Fibroblast of lung (primary cell): Measurements from ENCODE around the gene MRPL49. TPM values are rescaled to one million over a fixed set of nuclear protein-coding genes. Genes with fewer than 3 reads are reported as not detected.
A peak's percentile ranks its signal among the peaks of the same experiment; 100 is the strongest.

Source experiments
- DNase-seq, 2 donors: peaks; one replicate each; pipeline versions ENCODE4 v3.0.0 to v3.0.0-alpha.2; 2010; ENCODE audit warnings: low read depth in 2 of 2
- H2AFZ ChIP-seq: 2 replicates; pipeline ENCODE4 v1.5.1; 2012; ENCODE audit warnings: low read length, control low read depth, inconsistent platforms
- H3K27ac ChIP-seq: 2 replicates; pipeline ENCODE4 v1.5.1; 2011; ENCODE audit warnings: low read length, control low read depth; ENCODE audit not compliant: insufficient read depth
- H3K27me3 ChIP-seq: 2 replicates; pipeline ENCODE4 v1.5.1; 2011; ENCODE audit warnings: mild to moderate bottlenecking, low read length; ENCODE audit not compliant: control insufficient read depth, insufficient read depth
- H3K36me3 ChIP-seq: 2 replicates; pipeline ENCODE4 v1.5.1; 2011; ENCODE audit warnings: low read length; ENCODE audit not compliant: control insufficient read depth, insufficient read depth
- H3K4me1 ChIP-seq: 2 replicates; pipeline ENCODE4 v1.5.1; 2011; ENCODE audit warnings: low read length; ENCODE audit not compliant: control insufficient read depth, insufficient read depth; ENCODE audit errors: extremely low read depth
- H3K4me2 ChIP-seq: 2 replicates; pipeline ENCODE4 v1.5.1; 2011; ENCODE audit warnings: low read length, control low read depth; ENCODE audit not compliant: insufficient read depth; ENCODE audit errors: extremely low read depth
- H3K4me3 ChIP-seq, 4 experiments: fragments of 200-600 bp in 1 of 4; sonication (generic) in 1 of 4; replicated peaks in 1 of 4; 2 replicates each; pipeline ENCODE4 v1.5.1; 2011 to 2016; ENCODE audit warnings: low read length in 4 of 4, low read depth in 3 of 4, mild to moderate bottlenecking in 3 of 4, control low read depth in 2 of 4, inconsistent platforms in 1 of 4, mixed read lengths in 1 of 4; ENCODE audit not compliant: insufficient read depth in 1 of 4; ENCODE audit errors: control extremely low read depth in 1 of 4
- H3K79me2 ChIP-seq: 2 replicates; pipeline ENCODE4 v1.5.1; 2012; ENCODE audit warnings: mild to moderate bottlenecking, low read length, inconsistent platforms; ENCODE audit not compliant: control insufficient read depth, insufficient read depth
- H3K9ac ChIP-seq: 2 replicates; pipeline ENCODE4 v1.5.1; 2011; ENCODE audit warnings: mild to moderate bottlenecking, low read length, control low read depth; ENCODE audit not compliant: insufficient read depth
- H3K9me3 ChIP-seq: 2 replicates; pipeline ENCODE4 v1.5.1; 2012; ENCODE audit warnings: low read depth, low read length; ENCODE audit not compliant: control insufficient read depth, insufficient read depth
- H4K20me1 ChIP-seq: 2 replicates; pipeline ENCODE4 v1.5.1; 2011; ENCODE audit warnings: low read length; ENCODE audit not compliant: control insufficient read depth, insufficient read depth; ENCODE audit errors: extremely low read depth
- EZH2 ChIP-seq: IDR thresholded peaks from 2 replicates; pipeline ENCODE4 v1.5.1; 2012; ENCODE audit warnings: low read length, control low read depth, mild to moderate bottlenecking; ENCODE audit errors: missing control alignments
- polyA plus RNA-seq, 2 donors: library from polyadenylated mRNA; depleted of rRNA in 1 of 2; stranded (reverse) in 1 of 2; unstranded in 1 of 2; fragments of >200 nt; gene quantifications; 2 replicates each; pipeline ENCODE4 v1.2.1, GENCODE V29; 2011 to 2012; ENCODE audit warnings: missing spikeins in 1 of 2
- total RNA-seq: library from RNA; depleted of rRNA; stranded (reverse); fragments of >200 nt; gene quantifications from 2 replicates; pipeline ENCODE4 v1.2.1, GENCODE V29; 2014
- TF ChIP-seq, protein P1 (sequence below), 2 donors: IDR thresholded peaks in 1 of 2; conservative IDR thresholded peaks in 1 of 2; 1 replicate in 1 of 2; 2 replicates in 1 of 2; pipeline ENCODE4 v1.5.1; 2011 to 2012; ENCODE audit warnings: low read length in 2 of 2, control low read depth in 1 of 2, inconsistent platforms in 1 of 2, low read depth in 1 of 2, mild to moderate bottlenecking in 1 of 2

MRPL49 gene
- total and polyA plus RNA-seq, 2 donors (not counting 1 experiment from before 2014, with no cell fraction given), result 55.5 to 70.8 TPM

DNA sequence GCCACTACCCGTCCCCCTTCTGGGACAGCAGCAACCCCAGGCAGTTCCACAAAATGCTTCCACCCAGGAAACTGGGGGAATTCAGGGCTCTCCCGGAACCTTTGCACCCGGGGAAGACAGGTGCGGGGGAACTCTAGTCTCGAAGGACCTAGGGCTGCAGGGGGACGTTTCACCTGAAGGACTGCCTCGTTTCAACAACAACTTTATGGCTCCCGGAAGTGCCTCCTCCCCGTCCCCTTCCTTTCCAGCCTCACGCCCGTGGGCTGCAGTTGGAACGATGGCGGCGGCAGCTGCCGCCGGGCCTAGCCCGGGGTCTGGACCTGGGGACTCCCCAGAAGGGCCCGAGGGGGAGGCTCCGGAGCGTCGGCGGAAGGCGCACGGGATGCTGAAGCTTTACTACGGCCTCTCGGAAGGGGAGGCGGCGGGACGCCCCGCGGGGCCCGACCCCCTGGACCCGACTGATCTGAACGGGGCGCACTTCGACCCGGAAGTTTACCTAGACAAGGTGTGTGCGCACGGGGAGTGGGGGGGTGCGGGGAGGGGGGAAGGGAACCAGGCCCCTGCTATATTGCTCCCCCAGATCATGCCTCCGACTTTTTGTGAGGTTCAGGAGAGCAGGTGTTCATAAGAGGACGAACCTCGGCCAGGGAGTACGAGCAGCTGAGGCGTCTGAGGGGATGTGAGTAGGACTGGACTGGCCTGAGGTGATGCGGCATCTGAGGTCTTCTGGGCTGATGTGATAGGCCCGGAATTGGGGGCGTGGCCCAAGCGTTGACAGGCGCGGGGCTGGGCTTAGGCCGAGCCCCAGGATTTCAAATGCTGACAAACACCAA lies 25.9 kb upstream of the MRPL49 start, which contains the start of gene VPS51:
TSS of gene VPS51 (plus strand) at position 241 of the 833 bp plus-strand sequence. CDS start at position 278, 37 bp downstream.
- H3K27me3 ChIP-seq, result no peaks in the 10 kb centered on the region
- H2AFZ ChIP-seq, result peak within 1 kb of the TSS; percentile 77
- H3K27ac ChIP-seq, result peak within 1 kb of the TSS; percentile 85
- H3K4me3 ChIP-seq, result peak within 1 kb of the TSS; percentile 68 to 88 (median 82)
- TF ChIP-seq, protein P1, sequence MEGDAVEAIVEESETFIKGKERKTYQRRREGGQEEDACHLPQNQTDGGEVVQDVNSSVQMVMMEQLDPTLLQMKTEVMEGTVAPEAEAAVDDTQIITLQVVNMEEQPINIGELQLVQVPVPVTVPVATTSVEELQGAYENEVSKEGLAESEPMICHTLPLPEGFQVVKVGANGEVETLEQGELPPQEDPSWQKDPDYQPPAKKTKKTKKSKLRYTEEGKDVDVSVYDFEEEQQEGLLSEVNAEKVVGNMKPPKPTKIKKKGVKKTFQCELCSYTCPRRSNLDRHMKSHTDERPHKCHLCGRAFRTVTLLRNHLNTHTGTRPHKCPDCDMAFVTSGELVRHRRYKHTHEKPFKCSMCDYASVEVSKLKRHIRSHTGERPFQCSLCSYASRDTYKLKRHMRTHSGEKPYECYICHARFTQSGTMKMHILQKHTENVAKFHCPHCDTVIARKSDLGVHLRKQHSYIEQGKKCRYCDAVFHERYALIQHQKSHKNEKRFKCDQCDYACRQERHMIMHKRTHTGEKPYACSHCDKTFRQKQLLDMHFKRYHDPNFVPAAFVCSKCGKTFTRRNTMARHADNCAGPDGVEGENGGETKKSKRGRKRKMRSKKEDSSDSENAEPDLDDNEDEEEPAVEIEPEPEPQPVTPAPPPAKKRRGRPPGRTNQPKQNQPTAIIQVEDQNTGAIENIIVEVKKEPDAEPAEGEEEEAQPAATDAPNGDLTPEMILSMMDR (conservative IDR thresholded peaks at IDR 0.05 in 1 of 2, IDR thresholded peaks at IDR 0.05 in 1 of 2; ENCODE audit: low read depth in 1 of 2, low read length in 2 of 2), result no peak
- no peak for TF ChIP-seq EZH2
- DNase-seq, result peak; percentile 90 to 94
- H3K4me2 ChIP-seq, result peak within 1 kb of the TSS; percentile 85
- peaks cover 4% of the 10 kb centered on the region for H3K79me2 ChIP-seq
- H4K20me1 ChIP-seq, result no peaks in the 10 kb centered on the region
- H3K9ac ChIP-seq, result peak within 1 kb of the TSS; percentile 90
- H3K4me1 ChIP-seq, result peaks cover 3% of the 10 kb centered on the region
- no peaks in the 10 kb centered on the region for H3K9me3 ChIP-seq
- H3K36me3 ChIP-seq, result no peaks in the 10 kb centered on the region

DNA sequence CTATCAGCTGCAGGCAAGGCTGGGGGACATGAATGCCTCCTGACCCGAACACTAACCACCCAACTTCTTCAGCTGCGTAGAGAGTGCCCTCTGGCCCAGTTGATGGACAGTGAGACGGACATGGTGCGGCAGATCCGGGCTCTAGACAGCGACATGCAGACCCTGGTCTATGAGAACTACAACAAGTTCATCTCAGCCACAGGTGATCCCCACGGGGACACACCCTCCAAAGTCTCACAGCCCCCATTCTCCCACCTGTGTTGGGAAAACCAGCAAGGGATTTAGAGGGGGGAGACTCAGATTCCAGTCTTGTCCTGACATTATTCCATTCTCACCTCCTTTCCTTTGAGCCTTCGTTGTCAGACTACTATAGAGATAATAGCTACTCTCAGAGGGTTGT lies 25.2 kb upstream of the MRPL49 start:
- H3K79me2 ChIP-seq, result peaks cover 4% of the 10 kb centered on the region
- H3K4me3 ChIP-seq, result peak overlapping the region; percentile 30 to 88 (median 74)
- peaks cover 3% of the 10 kb centered on the region for H3K4me1 ChIP-seq
- no peaks in the 10 kb centered on the region for H3K36me3 ChIP-seq
- H3K9ac ChIP-seq, result peak overlapping the region; percentile 30
- H3K27me3 ChIP-seq, result no peaks in the 10 kb centered on the region
- H3K27ac ChIP-seq, result peak overlapping the region; percentile 65
- H3K4me2 ChIP-seq, result peak overlapping the region; percentile 85
- no peak for TF ChIP-seq EZH2
- TF ChIP-seq, protein P1 (conservative IDR thresholded peaks at IDR 0.05 in 1 of 2, IDR thresholded peaks at IDR 0.05 in 1 of 2; ENCODE audit: low read depth in 1 of 2, low read length in 2 of 2), result no peak
- no peaks in the 10 kb centered on the region for H3K9me3 ChIP-seq
- no peaks in the 10 kb centered on the region for H4K20me1 ChIP-seq
- no peak for DNase-seq
- no peak overlapping the region for H2AFZ ChIP-seq

DNA sequence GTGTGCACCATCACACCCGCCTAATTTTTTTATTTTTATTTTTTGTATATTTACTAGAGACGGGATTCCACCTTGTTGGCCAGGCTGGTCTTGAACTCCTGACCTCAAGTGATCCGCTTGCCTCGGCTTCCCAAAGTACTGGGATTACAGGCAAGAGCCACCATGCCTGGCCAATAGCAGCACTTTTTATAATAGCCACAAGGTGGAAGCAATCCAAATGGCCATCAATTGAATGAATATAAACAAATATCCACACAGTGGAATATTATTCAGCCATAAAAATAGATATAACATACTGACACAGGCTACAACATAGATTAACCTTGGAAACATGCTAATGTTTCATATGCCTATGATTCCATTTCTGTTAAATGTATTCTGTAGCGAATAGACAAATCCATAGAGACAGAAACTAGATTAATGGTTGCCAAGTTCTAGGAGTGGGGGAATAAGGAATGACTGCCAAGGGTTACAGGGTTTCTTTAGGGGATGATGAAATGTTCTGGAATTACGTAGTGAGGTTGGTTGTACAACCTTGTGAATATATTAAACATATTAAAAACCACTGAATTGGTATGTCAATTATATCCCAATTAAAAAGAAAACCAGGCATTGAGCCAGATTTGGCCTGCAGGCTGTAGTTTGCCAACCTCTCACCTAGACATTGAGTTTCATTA lies 21.3 kb upstream of the MRPL49 start:
- H3K4me1 ChIP-seq, result peaks cover 3% of the 10 kb centered on the region
- TF ChIP-seq, protein P1 (conservative IDR thresholded peaks at IDR 0.05 in 1 of 2, IDR thresholded peaks at IDR 0.05 in 1 of 2; ENCODE audit: low read depth in 1 of 2, low read length in 2 of 2), result no peak
- no peak for TF ChIP-seq EZH2
- DNase-seq, result peak in 1 of 2 donors; percentile 44
- no peaks in the 10 kb centered on the region for H4K20me1 ChIP-seq
- H3K9ac ChIP-seq, result no peak overlapping the region
- H3K9me3 ChIP-seq, result no peaks in the 10 kb centered on the region
- H3K36me3 ChIP-seq, result no peaks in the 10 kb centered on the region
- H3K4me2 ChIP-seq, result no peak overlapping the region
- H2AFZ ChIP-seq, result no peak overlapping the region
- H3K79me2 ChIP-seq, result peaks cover 4% of the 10 kb centered on the region
- H3K27ac ChIP-seq, result no peak overlapping the region
- no peak overlapping the region for H3K4me3 ChIP-seq
- no peaks in the 10 kb centered on the region for H3K27me3 ChIP-seq
